SK-N-MC (cell line): ENCODE measurements around the gene LGALS7.

ENCODE experiments used
- EZH2 ChIP-seq: fragments of 200-600 bp; sonication (generic); IDR thresholded peaks from one replicate; pipeline ENCODE4 v1.6.1; 2017; ENCODE audit warnings: antibody characterized with exemption
- FOXP2 ChIP-seq: optimal IDR thresholded peaks from 2 replicates; pipeline ENCODE3; 2011; ENCODE audit warnings: mild to moderate bottlenecking, moderate library complexity; ENCODE audit not compliant: insufficient read depth; ENCODE audit errors: extremely low read length, control extremely low read depth
- POLR2AphosphoS5 ChIP-seq: IDR thresholded peaks from 2 replicates; pipeline ENCODE4 v1.6.1; 2012; ENCODE audit warnings: mild to moderate bottlenecking, low read depth, low read length, borderline replicate concordance

DNA sequence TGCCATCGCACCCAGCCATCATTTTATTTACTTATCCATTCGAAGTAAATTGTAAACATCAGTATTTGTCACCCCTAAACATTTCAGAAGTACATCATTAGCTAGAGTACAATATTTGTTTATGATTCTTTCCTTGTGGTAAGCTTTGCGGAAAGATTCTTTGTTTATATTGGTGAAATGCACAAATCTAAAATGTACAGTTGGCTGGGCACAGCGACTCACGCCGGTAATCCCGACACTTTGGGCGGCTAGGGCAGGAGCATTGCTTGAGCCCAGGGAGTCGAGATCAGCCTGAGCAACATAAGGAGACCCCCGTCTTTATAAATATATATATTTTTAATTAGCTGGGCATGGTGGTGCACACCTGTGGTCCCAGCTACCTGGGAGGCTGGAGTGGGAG lies 25.8 kb upstream of the LGALS7 start:
- no peak for TF ChIP-seq EZH2
- TF ChIP-seq POLR2AphosphoS5 = no peak
- no peak for TF ChIP-seq FOXP2
